ENCODE data around the gene CFH.

- TF ChIP-seq CTCF (IDR thresholded peaks at IDR 0.05) (no peak), EZH2phosphoT487 (IDR thresholded peaks at IDR 0.05; ENCODE audit: borderline replicate concordance, low read depth) (no peak), MAX (IDR thresholded peaks at IDR 0.05; ENCODE audit: low read depth) (peak; percentile 43; the same call in 1 of the 2 replicates), POLR2AphosphoS5 (IDR thresholded peaks at IDR 0.05; ENCODE audit: low read depth, low read length) (no peak), PBX3 (IDR thresholded peaks at IDR 0.05) (no peak), MXI1 (IDR thresholded peaks at IDR 0.05; ENCODE audit: low read depth, low read length) (peak; percentile 96), NRF1 (IDR thresholded peaks at IDR 0.05; ENCODE audit: low read depth, low read length) (no peak), FOSL2 (IDR thresholded peaks at IDR 0.05; ENCODE audit: borderline replicate concordance, low read depth) (no peak)
Measured at GRCh38 chr1:196608390-196609369, 43.2 kb upstream of the CFH start, which contains the start of gene KCNT2.
